Cardiac fibroblast (primary cell): Measurements from ENCODE around the gene EAF2.

ENCODE experiments used
- DNase-seq, 2 donors: peaks; one replicate each; pipeline versions ENCODE4 v3.0.0 to v3.0.0-alpha.2; 2010; ENCODE audit warnings: low read depth in 2 of 2
- H3K4me3 ChIP-seq, 2 donors: replicated peaks in 1 of 2; 1 replicate in 1 of 2; 2 replicates in 1 of 2; pipeline ENCODE4 v1.5.1; 2011; ENCODE audit warnings: low read depth in 2 of 2, low read length in 2 of 2, mild to moderate bottlenecking in 2 of 2, moderate library complexity in 1 of 2
- TF ChIP-seq, protein P1 (sequence below): IDR thresholded peaks from one replicate; pipeline ENCODE4 v1.5.1; 2011; ENCODE audit warnings: low read depth, mild to moderate bottlenecking, low read length, inconsistent platforms

EAF2 gene

DNA sequence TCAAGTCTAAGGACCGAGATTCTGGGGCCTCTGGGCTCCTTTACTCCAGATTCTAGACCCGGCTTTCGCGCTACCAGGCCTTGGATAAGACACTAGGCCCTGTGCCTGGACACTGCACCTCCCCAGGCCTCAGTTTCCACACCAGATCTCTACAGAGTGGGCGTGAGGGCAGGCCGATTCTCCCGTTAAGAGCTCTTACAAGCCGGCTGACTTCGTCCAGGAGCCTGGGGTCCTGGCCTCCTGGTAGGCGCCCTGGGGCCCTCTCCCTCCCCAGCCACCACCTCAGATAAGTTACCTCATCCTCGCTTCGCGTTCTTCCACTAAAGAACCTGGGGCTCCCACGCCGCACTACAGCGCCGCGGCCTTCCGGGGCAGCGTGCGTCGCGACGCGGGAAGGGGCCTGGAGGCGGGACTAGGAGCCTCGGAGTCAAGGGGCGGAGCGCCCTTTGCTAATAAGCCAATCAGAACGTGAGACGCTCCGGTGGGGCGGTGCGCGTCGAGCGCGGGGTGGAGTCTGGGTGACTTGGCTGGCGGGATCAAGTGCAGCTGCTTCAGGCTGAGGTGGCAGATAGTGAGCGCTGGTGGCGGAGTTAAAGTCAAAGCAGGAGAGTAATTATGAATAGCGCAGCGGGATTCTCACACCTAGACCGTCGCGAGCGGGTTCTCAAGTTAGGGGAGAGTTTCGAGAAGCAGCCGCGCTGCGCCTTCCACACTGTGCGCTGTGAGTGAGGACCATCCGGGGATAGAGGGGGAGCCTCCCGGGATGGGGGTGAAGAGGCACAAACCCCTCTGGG, at the start of gene EAF2, which contains the start of gene IQCB1:
Gene EAF2 (plus strand): TSS at position 539 of the 794 bp plus-strand sequence. CDS start 77 bp downstream, at position 616.
Gene IQCB1 (minus strand): TSS at position 390 of the 794 bp plus-strand sequence. CDS start 6,100 bp downstream, outside the sequence.
- H3K4me3 ChIP-seq = peak within 1 kb of the TSS; percentile 74 to 77
- TF ChIP-seq, protein P1, sequence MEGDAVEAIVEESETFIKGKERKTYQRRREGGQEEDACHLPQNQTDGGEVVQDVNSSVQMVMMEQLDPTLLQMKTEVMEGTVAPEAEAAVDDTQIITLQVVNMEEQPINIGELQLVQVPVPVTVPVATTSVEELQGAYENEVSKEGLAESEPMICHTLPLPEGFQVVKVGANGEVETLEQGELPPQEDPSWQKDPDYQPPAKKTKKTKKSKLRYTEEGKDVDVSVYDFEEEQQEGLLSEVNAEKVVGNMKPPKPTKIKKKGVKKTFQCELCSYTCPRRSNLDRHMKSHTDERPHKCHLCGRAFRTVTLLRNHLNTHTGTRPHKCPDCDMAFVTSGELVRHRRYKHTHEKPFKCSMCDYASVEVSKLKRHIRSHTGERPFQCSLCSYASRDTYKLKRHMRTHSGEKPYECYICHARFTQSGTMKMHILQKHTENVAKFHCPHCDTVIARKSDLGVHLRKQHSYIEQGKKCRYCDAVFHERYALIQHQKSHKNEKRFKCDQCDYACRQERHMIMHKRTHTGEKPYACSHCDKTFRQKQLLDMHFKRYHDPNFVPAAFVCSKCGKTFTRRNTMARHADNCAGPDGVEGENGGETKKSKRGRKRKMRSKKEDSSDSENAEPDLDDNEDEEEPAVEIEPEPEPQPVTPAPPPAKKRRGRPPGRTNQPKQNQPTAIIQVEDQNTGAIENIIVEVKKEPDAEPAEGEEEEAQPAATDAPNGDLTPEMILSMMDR = no peak
- peak; percentile 96 to 97 for DNase-seq

DNA sequence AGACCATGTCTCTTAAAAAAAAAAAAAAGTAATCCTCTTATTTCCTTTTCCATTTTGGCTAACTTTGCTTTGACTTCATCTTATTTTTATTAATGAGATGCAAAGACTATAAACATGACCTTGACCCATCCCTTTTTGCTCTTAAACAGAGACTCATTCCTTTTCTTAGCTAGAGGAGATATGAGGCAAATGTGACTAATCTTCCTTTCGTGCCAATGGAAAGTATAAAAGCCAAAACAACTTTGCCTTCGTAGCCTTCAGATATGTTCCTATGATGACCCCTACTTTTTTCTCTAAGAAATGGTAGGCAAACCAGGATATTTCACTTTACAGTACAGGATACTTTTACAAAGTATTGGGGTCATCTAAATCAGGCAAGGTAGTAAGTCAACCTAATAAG, 48.5 kb upstream of the EAF2 start:
- H3K4me3 ChIP-seq = no peak overlapping the region
- TF ChIP-seq, protein P1 = no peak
- peak; percentile 72 to 74 for DNase-seq

DNA sequence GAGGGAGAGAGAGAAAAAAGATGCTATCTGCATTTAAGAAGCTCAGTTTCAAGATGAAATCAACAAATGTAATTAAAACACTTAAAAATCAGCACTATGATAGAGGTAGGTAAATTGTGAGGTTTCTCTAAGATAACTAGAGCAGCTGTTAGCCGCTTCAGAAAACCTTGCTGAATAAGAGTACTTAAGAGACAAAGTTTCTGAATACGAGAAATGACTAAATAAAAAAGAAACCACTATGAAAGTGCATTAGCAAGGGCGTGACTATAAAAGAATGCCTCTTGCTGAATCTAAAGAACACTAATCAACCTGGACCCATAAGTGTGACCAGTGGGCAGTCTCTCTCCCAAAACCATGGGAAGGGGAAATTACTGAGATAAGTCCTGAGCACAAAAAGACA, 41.9 kb upstream of the EAF2 start:
- TF ChIP-seq, protein P1 = no peak
- no peak for DNase-seq
- no peak overlapping the region for H3K4me3 ChIP-seq

DNA sequence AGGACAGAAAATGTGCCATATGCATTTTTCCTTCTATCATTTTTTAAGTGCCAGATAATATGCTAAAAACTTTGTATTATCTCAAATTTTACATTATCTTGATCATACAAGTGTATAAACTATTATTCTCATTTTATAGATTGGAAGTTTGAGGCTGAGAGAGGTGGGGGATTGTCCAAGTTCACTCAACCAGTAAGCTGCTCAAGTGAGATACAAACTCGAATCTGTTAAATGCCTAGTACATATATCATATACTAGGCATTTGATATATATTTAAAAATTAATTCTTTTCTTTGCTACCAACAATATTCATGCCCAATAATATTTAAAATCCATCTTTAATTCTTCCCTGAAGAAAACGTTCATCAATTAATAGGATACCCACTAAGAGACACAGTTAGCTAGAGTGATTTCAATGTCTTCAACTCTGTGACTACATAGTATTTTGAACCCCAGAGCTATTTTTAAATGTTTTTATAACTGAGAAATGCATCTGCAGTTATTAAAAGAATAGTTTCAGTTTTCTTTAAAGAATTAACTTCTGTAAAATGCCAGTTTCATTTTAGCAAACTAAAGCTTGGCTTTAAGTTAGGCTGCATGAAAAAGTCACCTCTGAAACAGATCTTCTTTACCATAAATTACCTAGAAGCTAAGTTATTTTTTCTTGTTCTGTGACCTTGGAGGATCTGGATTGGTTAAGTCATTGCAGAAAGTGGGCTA, 40.6 kb upstream of the EAF2 start:
- TF ChIP-seq, protein P1 = no peak
- no peak for DNase-seq
- H3K4me3 ChIP-seq = no peak overlapping the region

DNA sequence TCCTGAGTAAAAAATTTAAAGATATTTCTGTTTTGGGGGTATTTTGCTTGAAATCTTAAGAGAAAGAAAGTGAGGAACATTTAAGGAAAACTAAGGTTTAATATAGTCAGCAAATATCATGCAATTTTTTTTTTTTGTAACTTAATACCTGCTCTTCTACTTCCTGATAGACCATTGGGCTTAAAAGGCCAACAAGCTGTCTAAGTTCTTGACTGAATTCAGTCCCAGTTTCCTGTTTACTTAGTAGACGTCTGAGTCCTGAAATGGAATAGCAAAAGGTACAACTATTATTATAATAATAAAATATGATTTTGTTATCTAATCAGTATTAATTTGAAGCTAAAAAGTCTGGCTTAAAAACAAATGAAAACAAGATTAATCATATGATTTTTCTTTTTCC, 38.0 kb upstream of the EAF2 start:
- peak in 1 of 2 donors; percentile 3 for DNase-seq
- no peak overlapping the region for H3K4me3 ChIP-seq
- TF ChIP-seq, protein P1 = no peak

DNA sequence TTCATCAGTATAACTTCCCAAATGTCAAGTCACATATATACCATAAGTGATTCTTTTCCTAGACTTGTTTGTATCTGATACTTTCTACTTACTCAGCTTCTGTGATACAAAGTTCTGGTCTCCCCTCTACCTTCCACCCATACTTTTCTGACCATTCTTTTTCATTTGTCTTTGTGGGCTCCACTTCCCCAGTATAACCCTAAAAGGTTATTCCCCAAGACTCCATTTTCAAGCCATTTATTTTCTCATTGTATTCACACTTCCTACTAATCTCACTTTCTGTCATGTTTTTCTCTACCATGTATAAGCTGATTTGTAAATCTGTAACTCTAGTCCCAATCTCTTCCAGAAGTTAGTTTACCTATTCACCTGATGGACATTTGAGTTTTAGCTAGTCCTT, 34.1 kb upstream of the EAF2 start:
- no peak for DNase-seq
- no peak overlapping the region for H3K4me3 ChIP-seq
- TF ChIP-seq, protein P1 = no peak
